Measurements from ENCODE around the gene PM20D1.
"Not testable (repeated sequence)": the region's sequence is repeated elsewhere in the genome, so short reads cannot be mapped to it uniquely, and the experiment has no call there.

Gene PM20D1, protein sequence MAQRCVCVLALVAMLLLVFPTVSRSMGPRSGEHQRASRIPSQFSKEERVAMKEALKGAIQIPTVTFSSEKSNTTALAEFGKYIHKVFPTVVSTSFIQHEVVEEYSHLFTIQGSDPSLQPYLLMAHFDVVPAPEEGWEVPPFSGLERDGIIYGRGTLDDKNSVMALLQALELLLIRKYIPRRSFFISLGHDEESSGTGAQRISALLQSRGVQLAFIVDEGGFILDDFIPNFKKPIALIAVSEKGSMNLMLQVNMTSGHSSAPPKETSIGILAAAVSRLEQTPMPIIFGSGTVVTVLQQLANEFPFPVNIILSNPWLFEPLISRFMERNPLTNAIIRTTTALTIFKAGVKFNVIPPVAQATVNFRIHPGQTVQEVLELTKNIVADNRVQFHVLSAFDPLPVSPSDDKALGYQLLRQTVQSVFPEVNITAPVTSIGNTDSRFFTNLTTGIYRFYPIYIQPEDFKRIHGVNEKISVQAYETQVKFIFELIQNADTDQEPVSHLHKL

DNA sequence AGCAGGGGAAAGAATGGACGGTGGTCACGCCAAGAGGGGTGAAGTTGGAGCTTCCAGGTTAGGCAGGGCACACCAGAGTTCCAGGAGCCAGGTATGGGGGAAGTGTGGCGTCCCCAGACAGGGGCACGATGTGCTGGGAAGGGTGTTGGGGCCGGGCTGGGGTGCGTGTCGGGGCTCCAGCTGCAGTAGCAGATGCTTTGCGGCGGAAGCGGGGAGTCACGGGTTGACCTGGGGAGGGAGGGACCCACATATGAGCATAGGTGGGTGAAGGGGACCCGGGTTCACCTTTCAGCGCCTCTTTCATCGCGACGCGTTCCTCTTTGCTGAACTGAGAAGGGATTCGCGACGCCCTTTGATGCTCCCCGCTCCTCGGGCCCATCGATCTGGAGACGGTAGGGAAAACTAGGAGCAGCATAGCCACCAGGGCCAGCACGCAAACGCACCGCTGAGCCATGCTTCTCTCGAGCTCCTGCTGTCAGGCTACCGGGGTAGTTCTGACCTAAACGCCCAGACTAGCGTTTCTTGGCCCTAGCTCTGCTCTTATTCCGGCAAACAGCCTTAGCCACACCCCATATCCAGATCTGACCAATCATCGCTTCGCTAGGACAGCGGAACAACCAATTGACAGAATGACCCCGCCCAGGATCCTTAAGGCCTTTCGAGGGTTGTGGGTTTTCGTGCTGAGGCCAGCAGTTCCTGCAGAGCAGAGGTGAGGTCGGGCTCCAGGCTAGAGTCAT is at the start of gene PM20D1:
Gene PM20D1, minus strand, starts transcription at position 514 of the 737 bp plus-strand sequence. Its CDS starts 60 bp downstream, at position 454.
- no peak within 1 kb of the TSS; the same call in 1 of the 2 replicates for H3K4me3 ChIP-seq (ENCODE audit: low read length)

GRCh38 chr1:205896351-205896750 is 46.4 kb upstream of the PM20D1 start:
- no peak for TF ChIP-seq ZNF274 (IDR thresholded peaks at IDR 0.05; ENCODE audit: low read depth, low read length)
- no peak overlapping the region for H3K4me3 ChIP-seq (ENCODE audit: low read length)

More for the DNA sequence above, at the start of gene PM20D1:
- TF ChIP-seq ZNF274 (IDR thresholded peaks at IDR 0.05; ENCODE audit: low read depth, low read length): no peak

- not testable (repeated sequence) for H3K4me3 ChIP-seq (ENCODE audit: low read length)
Measured at GRCh38 chr1:205894119-205894518, 44.2 kb upstream of the PM20D1 start.

DNA sequence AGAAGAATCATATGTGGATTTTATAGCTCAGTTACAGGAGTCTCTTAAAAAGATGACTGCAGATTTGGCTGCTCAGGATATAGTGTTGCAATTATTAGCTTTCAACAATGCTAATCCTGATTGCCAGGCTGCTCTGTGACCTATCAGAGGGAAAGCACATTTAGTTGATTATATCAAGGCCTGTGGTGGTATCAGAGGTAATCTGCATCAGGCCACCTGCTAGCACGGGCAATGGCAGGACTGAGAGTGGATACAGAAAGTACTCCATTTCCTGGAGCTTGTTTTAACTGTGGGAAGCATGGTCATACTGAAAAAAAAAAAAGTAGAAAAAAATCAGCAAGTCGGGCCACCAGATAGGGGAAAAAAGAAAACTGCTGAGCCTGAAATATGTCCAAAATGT is 42.2 kb upstream of the PM20D1 start:
- H3K4me3 ChIP-seq (ENCODE audit: low read length): not testable (repeated sequence)

DNA sequence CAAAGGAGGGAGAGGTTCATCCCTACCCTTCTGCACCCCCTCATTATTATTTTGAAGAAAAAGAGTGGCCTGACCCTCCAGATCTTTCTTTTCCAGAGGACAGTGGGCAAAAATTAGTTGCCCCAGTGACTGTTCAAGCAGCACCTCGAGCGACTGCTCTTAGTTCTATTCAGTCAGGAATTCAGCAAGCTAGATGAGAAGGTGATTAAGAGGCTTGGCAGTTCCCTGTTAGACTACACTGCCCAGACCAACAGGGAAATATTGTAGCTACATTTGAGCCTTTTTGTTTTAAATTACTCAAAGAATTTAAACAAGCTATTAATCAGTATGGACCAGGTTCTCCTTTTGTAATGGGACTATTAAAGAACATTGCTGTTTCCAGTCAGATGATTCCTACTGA is 41.5 kb upstream of the PM20D1 start:
- H3K4me3 ChIP-seq (ENCODE audit: low read length): not testable (repeated sequence)

DNA sequence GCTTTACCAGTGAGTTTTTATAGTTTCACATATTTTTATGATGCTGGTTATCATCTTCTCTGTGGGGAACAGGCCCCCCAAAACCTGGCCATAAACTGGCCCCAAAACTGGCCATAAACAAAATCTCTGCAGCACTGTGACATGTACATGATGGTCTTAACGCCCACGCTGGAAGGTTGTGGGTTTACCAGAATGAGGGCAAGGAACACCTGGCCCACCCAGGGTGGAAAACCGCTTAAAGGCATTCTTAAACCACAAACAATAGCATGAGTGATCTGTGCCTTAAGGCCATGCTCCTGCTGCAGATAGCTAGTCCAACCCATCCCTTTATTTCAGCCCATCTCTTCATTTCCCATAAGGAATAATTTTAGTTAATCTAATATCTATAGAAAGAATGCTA is 40.7 kb upstream of the PM20D1 start:
- H3K4me3 ChIP-seq (ENCODE audit: low read length): not testable (repeated sequence)

GRCh38 chr1:205889706-205890105 is 39.8 kb upstream of the PM20D1 start:
- H3K4me3 ChIP-seq (ENCODE audit: low read length): not testable (repeated sequence)

DNA sequence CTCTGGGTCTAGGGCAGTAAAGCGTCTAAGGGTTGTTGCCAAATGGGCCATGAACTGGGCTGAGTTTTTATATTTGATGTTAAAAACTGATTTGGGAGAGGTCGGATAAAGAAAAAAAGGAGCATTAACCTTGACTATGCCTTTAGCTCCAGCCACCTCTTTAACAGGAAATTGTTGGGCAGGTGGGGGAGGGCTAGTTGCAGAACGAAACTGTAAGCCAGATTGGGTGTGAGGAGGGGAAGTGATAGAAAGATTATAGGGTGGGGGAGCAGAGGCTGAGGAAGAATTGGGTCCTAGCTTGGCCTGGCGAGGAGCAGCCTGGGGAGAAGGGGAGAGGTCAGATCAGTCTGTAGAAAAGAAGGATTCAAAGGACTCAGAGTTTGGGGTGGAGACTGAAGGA is 39.1 kb upstream of the PM20D1 start:
- H3K4me3 ChIP-seq (ENCODE audit: low read length): not testable (repeated sequence)

GRCh38 chr1:205883792-205884191 is 33.9 kb upstream of the PM20D1 start:
- H3K4me3 ChIP-seq (ENCODE audit: low read length): no peak overlapping the region
- TF ChIP-seq ZNF274 (IDR thresholded peaks at IDR 0.05; ENCODE audit: low read depth, low read length): no peak

DNA sequence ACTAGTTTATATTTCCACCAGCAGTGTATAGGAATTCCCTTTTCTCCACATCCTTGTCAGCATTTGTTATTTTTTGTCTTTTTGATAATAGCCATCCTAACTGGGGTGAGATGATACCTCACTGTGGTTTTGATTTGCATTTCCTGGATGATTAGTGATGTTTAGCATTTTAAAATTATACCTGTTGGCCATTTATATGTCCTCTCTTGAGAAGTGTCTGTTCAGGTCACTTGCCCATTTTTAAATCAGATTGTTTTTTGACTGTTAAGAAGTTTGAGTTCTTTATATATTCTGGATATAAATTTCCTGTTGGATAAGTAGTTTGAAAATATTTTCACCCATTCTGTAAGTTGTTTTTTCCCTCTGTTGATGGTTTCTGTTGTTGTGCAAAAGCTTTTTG is 31.0 kb upstream of the PM20D1 start:
- no peak overlapping the region for H3K4me3 ChIP-seq (ENCODE audit: low read length)
- no peak for TF ChIP-seq ZNF274 (IDR thresholded peaks at IDR 0.05; ENCODE audit: low read depth, low read length)

DNA sequence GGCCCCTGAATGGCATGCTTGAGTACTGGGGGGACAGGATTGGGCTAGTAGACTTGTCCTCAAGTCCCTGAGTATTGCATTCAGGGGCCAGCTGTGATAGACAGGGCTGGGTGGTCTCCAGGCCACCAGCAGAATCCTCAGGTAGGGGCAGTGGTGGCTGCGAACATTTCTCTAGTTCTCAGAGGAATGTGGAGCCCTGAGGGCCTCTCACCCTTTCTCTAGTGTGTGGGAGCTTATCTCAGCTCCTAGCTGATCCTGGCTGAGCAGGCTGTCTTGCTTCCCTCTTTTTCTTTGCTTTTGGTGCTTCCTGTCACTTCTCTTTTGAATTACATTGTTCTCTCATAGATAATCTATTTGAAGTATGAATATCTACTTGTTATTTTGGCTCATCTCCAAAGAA is 30.0 kb upstream of the PM20D1 start:
- no peak for TF ChIP-seq ZNF274 (IDR thresholded peaks at IDR 0.05; ENCODE audit: low read depth, low read length)
- H3K4me3 ChIP-seq (ENCODE audit: low read length): no peak overlapping the region

GRCh38 chr1:205878026-205878425 is 28.1 kb upstream of the PM20D1 start:
- H3K4me3 ChIP-seq (ENCODE audit: low read length): no peak overlapping the region
- no peak for TF ChIP-seq ZNF274 (IDR thresholded peaks at IDR 0.05; ENCODE audit: low read depth, low read length)

DNA sequence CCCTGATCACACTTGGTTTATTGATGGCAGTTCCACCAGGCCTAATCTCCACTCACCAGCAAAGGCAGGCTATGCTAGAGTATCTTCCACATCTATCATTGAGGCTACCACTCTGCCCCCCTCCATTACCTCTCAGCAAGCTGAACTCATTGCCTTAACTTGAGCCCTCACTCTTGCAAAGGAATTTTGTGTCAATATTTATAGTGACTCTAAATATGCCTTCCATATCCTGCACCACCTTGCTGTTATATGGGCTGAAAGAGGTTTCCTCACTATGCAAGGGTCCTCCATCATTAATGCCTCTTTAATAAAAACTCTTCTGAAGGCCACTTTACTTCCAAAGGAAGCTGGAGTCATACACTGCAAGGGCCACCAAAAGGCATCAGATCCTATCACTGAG is 23.2 kb upstream of the PM20D1 start:
- H3K4me3 ChIP-seq (ENCODE audit: low read length): not testable (repeated sequence)

DNA sequence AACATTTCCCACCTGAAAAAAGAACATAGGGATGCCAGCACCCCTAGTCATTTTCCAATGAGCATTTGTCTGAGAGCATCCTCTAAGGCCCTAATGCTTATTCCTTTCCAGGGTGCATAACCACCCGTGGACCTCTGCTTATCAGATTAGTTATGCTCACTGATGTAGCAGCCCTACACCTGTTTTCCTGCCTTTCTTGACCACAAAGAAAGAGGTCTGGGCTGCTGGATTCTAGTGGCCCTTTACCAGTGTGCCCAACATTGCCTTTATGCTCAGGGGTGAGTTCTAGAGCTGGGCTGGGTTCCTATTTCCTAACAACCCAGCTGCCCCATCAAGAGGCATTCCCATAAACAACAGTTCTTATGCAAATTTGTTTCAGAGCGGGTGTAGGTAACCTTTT is 20.3 kb upstream of the PM20D1 start:
- no peak for TF ChIP-seq ZNF274 (IDR thresholded peaks at IDR 0.05; ENCODE audit: low read depth, low read length)
- no peak overlapping the region for H3K4me3 ChIP-seq (ENCODE audit: low read length)

DNA sequence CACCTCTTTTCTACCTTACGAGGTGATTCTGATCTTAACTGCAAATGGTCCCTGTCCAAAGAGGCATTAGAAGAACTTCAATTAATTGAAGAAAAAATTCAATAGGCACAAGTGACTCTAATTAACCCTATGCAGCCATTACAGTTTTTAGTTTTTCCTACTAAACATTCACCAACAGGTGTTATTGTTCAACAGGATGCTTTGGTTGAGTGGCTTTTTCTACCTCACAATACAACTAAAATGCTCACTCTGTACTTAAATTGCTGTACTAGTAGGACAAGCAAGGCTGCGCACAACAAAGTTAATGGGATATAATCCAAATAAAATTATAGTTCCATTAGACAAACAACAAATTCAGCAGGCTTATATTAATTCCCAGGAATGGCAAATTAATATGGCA is 11.6 kb upstream of the PM20D1 start:
- TF ChIP-seq ZNF274 (IDR thresholded peaks at IDR 0.05; ENCODE audit: low read depth, low read length): no peak
- no peak overlapping the region for H3K4me3 ChIP-seq (ENCODE audit: low read length)

Data from GM08714 (cell line).